RPMI8226 (cell line): ENCODE results near the gene PATL1.

Experiments used
- DNase-seq: peaks from one replicate; pipeline ENCODE4 v3.0.0-alpha.2; 2015

PATL1 gene

DNA sequence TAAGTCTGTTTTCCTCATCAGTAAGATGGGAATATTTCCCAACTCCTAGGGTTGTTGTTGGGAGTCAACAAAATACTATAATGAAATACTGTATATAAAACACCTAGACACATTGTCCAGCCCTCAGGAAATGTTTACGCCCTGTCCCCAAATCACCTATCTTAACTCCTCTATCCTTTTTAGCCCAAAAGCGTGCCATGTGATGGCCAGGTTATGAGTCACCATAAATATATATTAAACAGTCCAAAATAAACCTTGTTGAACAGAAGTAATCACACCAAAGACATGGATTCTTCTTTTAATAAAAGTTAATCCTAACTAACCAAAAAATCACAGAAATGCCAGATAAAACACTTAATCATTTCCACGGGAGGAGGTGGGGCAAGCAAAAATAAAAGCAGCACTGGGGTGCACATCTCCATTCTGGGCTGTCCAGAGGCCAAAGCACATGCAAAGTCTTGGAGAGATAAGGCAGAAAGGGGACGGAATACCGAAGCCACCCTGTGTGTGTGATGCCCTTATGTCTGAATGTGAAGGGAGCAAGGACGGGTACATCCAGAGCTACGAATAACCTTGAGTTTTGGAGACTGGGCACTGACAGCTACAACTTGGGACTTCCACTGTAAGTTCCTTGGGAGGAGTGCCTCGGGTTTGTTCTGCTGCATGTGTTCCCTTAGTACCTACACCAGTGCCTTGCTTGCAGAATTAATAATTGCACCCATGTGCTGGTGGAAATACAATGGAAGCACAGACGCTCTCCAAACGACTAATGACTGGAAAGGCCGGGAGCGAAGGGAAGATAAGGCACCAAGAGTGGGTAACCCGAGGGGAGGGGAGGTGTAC, 54.3 kb downstream of the PATL1 start:
- no peak for DNase-seq

DNA sequence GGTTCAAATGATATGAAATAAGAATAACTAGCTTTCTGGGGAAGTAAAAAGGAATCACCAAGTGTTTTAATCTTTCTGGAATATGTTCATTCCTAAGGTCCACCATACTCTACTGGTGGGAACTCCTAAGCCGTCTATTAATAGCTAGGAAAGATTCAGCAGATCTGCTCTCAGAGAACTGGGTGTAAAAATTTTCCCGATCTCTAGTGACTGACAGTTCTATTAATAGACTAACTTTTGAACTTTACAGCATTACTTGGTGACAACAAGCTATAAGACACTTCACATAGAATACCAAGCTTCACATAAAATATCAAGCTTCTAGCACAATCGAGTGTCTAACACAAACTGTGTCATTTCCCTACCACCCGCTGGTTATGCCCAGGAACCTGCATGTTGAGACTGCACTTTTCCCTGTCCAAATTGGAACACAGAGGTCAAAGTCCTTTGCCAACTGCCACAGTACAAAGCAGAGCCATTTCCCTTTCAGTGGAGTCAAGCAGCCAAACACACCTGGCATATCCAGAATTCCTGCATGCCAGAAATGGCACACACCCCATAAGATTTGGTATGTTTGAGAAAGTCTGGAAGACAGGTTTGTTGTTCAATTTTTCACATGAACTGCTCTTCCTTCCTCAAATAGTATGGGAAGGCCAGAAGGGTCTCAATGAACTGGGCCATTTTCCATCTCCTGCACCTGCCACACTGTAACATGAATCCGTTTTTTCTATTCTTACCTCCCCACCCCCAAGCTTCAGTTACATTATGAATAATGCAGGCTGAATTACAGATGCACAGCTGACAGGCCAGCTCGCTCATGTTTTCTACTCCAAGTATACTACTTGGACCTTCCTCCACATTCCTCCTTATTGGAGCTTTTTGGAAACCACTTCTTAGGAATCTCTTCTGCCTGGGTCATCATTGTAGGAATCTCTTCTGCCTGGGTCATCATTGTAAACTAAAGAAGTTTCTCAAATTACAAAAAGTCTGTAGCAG, 57.0 kb downstream of the PATL1 start:
- no peak for DNase-seq

DNA sequence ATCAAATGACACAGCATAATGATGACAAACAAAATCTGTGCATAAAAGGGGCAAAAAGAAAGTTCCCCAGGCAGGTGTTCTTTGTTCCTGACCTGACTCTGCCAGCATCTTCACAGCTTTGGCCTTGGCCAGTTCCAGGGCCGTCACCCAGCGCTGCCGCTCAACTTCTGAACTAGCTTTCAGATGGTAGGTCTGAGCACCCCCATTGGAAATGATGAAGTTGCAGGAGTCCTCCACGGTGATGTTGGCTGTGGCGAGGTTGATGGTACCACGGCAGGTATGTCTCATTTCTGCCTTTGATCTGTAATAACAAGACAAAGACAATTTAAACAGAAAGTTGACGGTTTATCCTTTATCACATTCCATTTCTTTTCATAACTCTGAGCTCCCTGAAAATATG, 58.5 kb downstream of the PATL1 start:
- DNase-seq: no peak

DNA sequence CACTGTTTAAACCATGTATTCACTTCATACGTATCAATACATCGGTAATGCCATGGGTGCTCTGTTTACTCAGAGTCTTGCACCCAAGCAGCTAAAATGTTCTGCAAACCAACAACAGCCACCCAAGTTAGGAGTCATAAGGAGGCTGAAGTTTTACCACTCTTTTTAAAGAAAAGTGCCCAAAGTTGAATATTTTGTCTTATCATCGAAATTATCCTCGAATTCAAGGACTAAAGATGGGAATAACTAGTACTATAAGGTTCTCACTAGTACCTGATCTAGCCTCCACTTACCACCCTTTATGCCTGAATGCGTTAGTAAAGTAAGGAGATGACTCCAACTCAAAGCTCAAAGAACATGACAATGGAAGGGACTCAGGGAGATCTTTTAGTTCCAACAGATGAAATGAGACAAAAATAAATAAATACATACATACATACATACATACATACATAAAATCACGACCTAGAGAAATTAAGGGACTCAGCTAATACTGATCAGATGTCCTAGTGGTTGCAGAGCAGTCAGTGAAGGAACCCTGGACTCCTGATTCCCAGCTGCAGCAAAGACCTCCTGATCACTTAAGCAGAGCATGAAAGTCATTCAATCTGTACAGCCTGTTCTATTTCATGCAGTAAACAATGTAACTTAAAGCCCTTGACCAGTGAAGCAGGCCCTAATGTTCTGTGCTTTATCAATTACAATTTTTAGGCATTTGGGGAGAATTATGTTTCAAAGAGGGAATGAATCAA, 61.0 kb downstream of the PATL1 start:
- DNase-seq: no peak

DNA sequence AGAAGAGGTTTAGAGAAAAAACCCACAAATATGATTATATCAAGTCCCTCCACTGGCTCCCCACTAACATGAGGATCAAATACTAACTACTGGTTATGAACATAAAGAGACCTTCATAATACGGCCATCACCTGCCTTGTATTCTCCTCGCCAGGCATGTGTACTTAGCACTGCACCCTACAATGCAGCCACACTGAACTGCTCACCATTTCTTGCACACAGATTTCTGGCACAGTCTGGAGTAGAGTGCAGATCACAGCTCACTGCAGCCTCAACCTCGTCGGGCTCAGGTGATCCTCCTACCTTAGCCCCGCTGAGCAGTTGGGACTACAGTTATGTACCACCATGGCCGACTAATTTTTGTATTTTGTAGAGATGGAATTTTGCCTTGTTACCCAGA, 66.4 kb downstream of the PATL1 start:
- DNase-seq: no peak

DNA sequence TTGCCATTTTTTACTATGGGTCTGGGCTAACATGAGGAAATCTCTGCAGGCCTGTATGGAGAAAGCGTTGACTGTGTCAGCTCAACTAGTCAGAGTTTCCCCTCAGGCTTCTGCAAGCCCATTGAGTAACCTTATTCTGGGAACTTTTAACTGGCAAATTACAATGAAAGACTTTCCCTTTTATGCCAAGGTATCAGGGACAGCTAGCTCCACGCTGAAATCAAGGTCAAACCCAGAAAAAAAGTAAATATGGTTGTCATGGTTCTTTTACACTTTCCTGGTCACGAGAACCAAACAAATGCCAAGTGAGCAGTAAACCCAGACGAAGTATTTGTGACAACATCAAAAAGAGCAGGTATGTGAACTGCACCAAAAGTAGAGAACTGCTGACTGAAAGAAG, 67.0 kb downstream of the PATL1 start:
- DNase-seq: no peak

DNA sequence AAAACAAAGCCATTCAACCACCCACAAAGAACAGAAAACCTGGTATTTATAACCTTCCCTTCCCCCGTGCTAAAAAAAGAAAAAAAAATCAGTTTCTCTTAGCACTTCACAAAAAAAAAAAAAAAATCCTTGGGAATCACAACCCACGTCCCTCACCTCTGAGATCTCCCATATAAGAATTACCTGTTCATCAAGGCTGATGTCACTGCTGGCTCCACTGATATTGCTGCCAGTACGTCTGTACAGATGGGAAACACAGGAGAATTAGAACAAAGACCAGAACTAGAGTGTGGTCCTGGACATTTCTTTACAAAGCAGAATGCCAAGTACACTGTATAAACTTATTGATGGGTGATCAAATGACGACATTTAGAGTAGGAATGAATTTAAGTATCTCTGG, 68.2 kb downstream of the PATL1 start:
- DNase-seq: no peak

DNA sequence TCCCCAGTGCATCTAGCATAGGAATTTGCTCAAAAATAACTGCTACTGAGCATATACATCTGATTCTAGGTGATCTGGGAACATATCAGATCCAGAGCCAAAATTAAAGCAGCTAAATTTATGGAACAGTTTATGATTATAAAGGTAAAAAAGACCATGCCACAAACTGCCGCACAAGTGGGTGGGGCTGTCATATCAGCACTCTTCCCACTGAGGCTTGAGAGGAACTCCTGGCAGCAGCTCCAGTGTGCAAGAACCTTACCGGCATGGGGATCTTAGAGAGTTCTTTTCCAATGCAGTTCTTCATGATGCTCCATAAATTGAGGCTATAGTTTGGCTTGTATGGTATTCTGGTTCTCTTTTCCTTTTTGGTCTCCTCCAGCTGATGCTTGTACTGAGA, 68.6 kb downstream of the PATL1 start:
- DNase-seq: no peak

DNA sequence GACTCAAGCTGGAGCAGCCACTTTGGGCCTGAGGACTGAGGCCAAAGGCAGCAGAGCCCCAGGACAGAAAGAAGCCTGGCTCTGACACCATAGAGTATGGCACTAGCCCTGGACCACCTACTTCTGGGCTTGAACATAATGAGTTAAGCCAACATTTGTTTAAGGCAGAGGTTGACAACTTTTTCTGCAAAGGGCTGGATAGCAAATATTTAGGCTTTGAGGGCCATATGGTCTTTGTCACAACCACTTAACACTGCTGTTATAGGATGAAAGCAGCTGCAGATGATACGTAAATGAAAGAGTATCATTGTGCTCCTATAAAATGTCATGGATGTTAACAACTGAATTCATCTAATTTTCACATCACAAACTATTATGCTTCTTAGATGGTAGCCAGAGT, 69.9 kb downstream of the PATL1 start:
- no peak for DNase-seq
